H9 (cell line): ENCODE data around the gene OPRL1. TPM values are rescaled to one million over a fixed set of nuclear protein-coding genes. Genes with fewer than 3 reads are reported as not detected.
A peak's percentile ranks its signal among the peaks of the same experiment; 100 is the strongest.

Experiments used
- DNase-seq: peaks from one replicate; pipeline ENCODE4 v3.0.0-alpha.2; 2017
- H2AFZ ChIP-seq: one replicate; pipeline ENCODE4 v1.6.1; 2013; ENCODE audit warnings: mild to moderate bottlenecking, low read length, control low read depth, moderate library complexity
- H2AK5ac ChIP-seq: 2 replicates; pipeline ENCODE4 v1.6.1; 2013; ENCODE audit warnings: low read length, control low read depth, mixed read lengths; ENCODE audit not compliant: insufficient read length
- H2BK120ac ChIP-seq: one replicate; pipeline ENCODE4 v1.6.1; 2013; ENCODE audit warnings: low read depth, mild to moderate bottlenecking, low read length, control low read depth, inconsistent platforms; ENCODE audit not compliant: poor library complexity, severe bottlenecking
- H2BK12ac ChIP-seq: 2 replicates; pipeline ENCODE4 v1.6.1; 2013; ENCODE audit warnings: low read length, control low read depth, mixed read lengths, low read depth; ENCODE audit not compliant: insufficient read length
- H2BK15ac ChIP-seq: 2 replicates; pipeline ENCODE4 v1.6.1; 2013; ENCODE audit warnings: low read depth, low read length, control low read depth
- H2BK20ac ChIP-seq: one replicate; pipeline ENCODE4 v1.6.1; 2013; ENCODE audit warnings: low read depth, mild to moderate bottlenecking, low read length, control low read depth, inconsistent platforms; ENCODE audit not compliant: poor library complexity, severe bottlenecking
- H2BK5ac ChIP-seq: 2 replicates; pipeline ENCODE4 v1.6.1; 2013; ENCODE audit warnings: low read length, control low read depth, mixed read lengths; ENCODE audit not compliant: insufficient read length
- H3K14ac ChIP-seq: 2 replicates; pipeline ENCODE4 v1.6.1; 2013; ENCODE audit warnings: low read length, control low read depth; ENCODE audit not compliant: insufficient read depth
- H3K18ac ChIP-seq: 2 replicates; pipeline ENCODE4 v1.6.1; 2013; ENCODE audit warnings: low read depth, mild to moderate bottlenecking, mixed read lengths, low read length, control low read depth; ENCODE audit not compliant: insufficient read length
- H3K23ac ChIP-seq: 2 replicates; pipeline ENCODE4 v1.6.1; 2013; ENCODE audit warnings: low read length, control low read depth, mixed read lengths, low read depth; ENCODE audit not compliant: insufficient read length
- H3K23me2 ChIP-seq: 2 replicates; pipeline ENCODE4 v1.6.1; 2013; ENCODE audit warnings: low read depth, mild to moderate bottlenecking, mixed read lengths, low read length, control low read depth; ENCODE audit not compliant: insufficient read length, poor library complexity, severe bottlenecking
- H3K27ac ChIP-seq: 2 replicates; pipeline ENCODE4 v1.5.1; 2013; ENCODE audit warnings: low read length, control low read depth, mixed read lengths, low read depth; ENCODE audit not compliant: insufficient read length
- H3K27me3 ChIP-seq: 2 replicates; pipeline ENCODE4 v1.6.1; 2013; ENCODE audit warnings: low read length, control low read depth, inconsistent platforms; ENCODE audit not compliant: insufficient read depth
- H3K4ac ChIP-seq: 2 replicates; pipeline ENCODE4 v1.6.1; 2013; ENCODE audit warnings: low read depth, mild to moderate bottlenecking, control low read depth, inconsistent platforms, low read length, moderate library complexity
- H3K4me1 ChIP-seq: 2 replicates; pipeline ENCODE4 v1.6.1; 2013; ENCODE audit warnings: low read length, control low read depth, inconsistent platforms; ENCODE audit not compliant: insufficient read depth
- H3K4me2 ChIP-seq: 2 replicates; pipeline ENCODE4 v1.6.1; 2013; ENCODE audit warnings: low read length, control low read depth, mixed read lengths; ENCODE audit not compliant: insufficient read length, insufficient read depth
- H3K56ac ChIP-seq: 2 replicates; pipeline ENCODE4 v1.6.1; 2013; ENCODE audit warnings: low read depth, mild to moderate bottlenecking, mixed read lengths, low read length, control low read depth; ENCODE audit not compliant: insufficient read length
- H3K79me1 ChIP-seq: 2 replicates; pipeline ENCODE4 v1.6.1; 2013; ENCODE audit warnings: low read depth, mild to moderate bottlenecking, moderate library complexity, low read length, control low read depth, inconsistent platforms; ENCODE audit not compliant: insufficient read depth, poor library complexity, severe bottlenecking
- H3K79me2 ChIP-seq: 2 replicates; pipeline ENCODE4 v1.6.1; 2013; ENCODE audit warnings: low read length, control low read depth, inconsistent platforms; ENCODE audit not compliant: insufficient read depth
- H3K9ac ChIP-seq: 2 replicates; pipeline ENCODE4 v1.6.1; 2013; ENCODE audit warnings: low read length, control low read depth, mixed read lengths; ENCODE audit not compliant: insufficient read length; ENCODE audit errors: extremely low read depth
- H3K9me3 ChIP-seq: one replicate; pipeline ENCODE4 v1.6.1; 2013; ENCODE audit warnings: low read depth, low read length, inconsistent platforms; ENCODE audit not compliant: control insufficient read depth
- H3T11ph ChIP-seq: one replicate; pipeline ENCODE4 v1.6.1; 2013; ENCODE audit warnings: mild to moderate bottlenecking, low read length, control low read depth, inconsistent platforms
- H4K20me1 ChIP-seq: one replicate; pipeline ENCODE4 v1.6.1; 2013; ENCODE audit not compliant: control insufficient read depth, insufficient read length, insufficient read depth
- H4K5ac ChIP-seq: 2 replicates; pipeline ENCODE4 v1.6.1; 2013; ENCODE audit warnings: low read depth, mild to moderate bottlenecking, mixed read lengths, low read length, control low read depth; ENCODE audit not compliant: insufficient read length
- H4K8ac ChIP-seq: replicated peaks from 2 replicates; pipeline ENCODE4 v1.6.1; 2013; ENCODE audit warnings: low read length, control low read depth, mixed read lengths, low read depth; ENCODE audit not compliant: insufficient read length
- H4K91ac ChIP-seq: 2 replicates; pipeline ENCODE4 v1.6.1; 2013; ENCODE audit warnings: low read depth, mild to moderate bottlenecking, moderate library complexity, mixed read lengths, low read length, control low read depth; ENCODE audit not compliant: insufficient read length
- H3K27ac Mint-ChIP-seq, 3 experiments: 2 replicates in 2 of 3; 3 replicates in 1 of 3; pipeline ENCODE4 v1.8.0; 2020 to 2021; ENCODE audit warnings: mixed read lengths in 3 of 3, mild to moderate bottlenecking in 1 of 3, moderate library complexity in 1 of 3
- H3K27me3 Mint-ChIP-seq: 2 replicates; pipeline ENCODE4 v1.8.0; 2021; ENCODE audit warnings: low read depth, mild to moderate bottlenecking, moderate library complexity, mixed read lengths
- H3K36me3 Mint-ChIP-seq, 3 experiments: 2 replicates in 2 of 3; 3 replicates in 1 of 3; pipeline ENCODE4 v1.8.0; 2020 to 2021; ENCODE audit warnings: low read depth in 3 of 3, mixed read lengths in 3 of 3; ENCODE audit not compliant: insufficient read depth in 1 of 3
- H3K4me1 Mint-ChIP-seq, 2 experiments: 2 replicates each; pipeline ENCODE4 v1.8.0; 2020; ENCODE audit warnings: mixed read lengths in 2 of 2
- H3K4me3 Mint-ChIP-seq, 2 experiments: 2 replicates in 1 of 2; 3 replicates in 1 of 2; pipeline ENCODE4 v1.8.0; 2020 to 2021; ENCODE audit warnings: mild to moderate bottlenecking in 2 of 2, mixed read lengths in 2 of 2, moderate library complexity in 1 of 2
- H3K9me3 Mint-ChIP-seq, 2 experiments: 2 replicates in 1 of 2; 3 replicates in 1 of 2; pipeline ENCODE4 v1.8.0; 2020; ENCODE audit warnings: mild to moderate bottlenecking in 2 of 2, mixed read lengths in 2 of 2, moderate library complexity in 1 of 2
- CTCF ChIP-seq: fragments of 200-600 bp; sonication (generic); conservative IDR thresholded peaks from 3 replicates; pipeline ENCODE4 v1.8.0; 2021; ENCODE audit warnings: antibody characterized with exemption, mild to moderate bottlenecking
- WGBS: extraction: QIAGEN DNeasy Blood & Tissue Kit; methylation state at CpG from one replicate; pipeline ENCODE4 v1.1.7; 2013; ENCODE audit warnings: missing lambda C conversion rate, low lambda C conversion rate, mixed read lengths; ENCODE audit not compliant: insufficient read length; ENCODE audit errors: extremely low coverage; 5-methylcytosine and 5-hydroxymethylcytosine counted together
- total RNA-seq: library from RNA; stranded (reverse); gene quantifications from 2 replicates; pipeline ENCODE4 v1.2.1, GENCODE V29; 2021

The OPRL1 gene
- total RNA-seq, 1 experiment from 2014 or later: 0.90 TPM

GRCh38 chr20:64109831-64110391, 30.0 kb downstream of the OPRL1 start:
- H3K4me1 ChIP-seq: no peaks in the 10 kb centered on the region
- no peak overlapping the region for H3T11ph ChIP-seq
- no peak overlapping the region for H3K56ac ChIP-seq
- TF ChIP-seq CTCF: no peak
- no peak overlapping the region for H3K4me3 Mint-ChIP-seq
- no peak overlapping the region for H2BK20ac ChIP-seq
- H2BK15ac ChIP-seq: no peak overlapping the region
- H3K27ac Mint-ChIP-seq: peak overlapping the region in 1 of 3 experiments; percentile 52; a peak in 2 of 7 replicates
- no peak overlapping the region for H2AFZ ChIP-seq
- no peak overlapping the region for H3K27ac ChIP-seq
- H2BK120ac ChIP-seq: no peak overlapping the region
- no peak overlapping the region for H3K4ac ChIP-seq
- no peaks in the 10 kb centered on the region for H3K79me2 ChIP-seq
- peaks cover 0 to 3% of the 10 kb centered on the region in 2 experiments; a peak in 2 of 4 replicates for H3K4me1 Mint-ChIP-seq
- H3K18ac ChIP-seq: no peak overlapping the region
- no peaks in the 10 kb centered on the region for H3K9me3 Mint-ChIP-seq
- no peak overlapping the region for H3K23ac ChIP-seq
- H4K8ac ChIP-seq: no peak overlapping the region
- H3K27me3 ChIP-seq: no peaks in the 10 kb centered on the region
- no peak overlapping the region for H4K5ac ChIP-seq
- H3K4me2 ChIP-seq: no peak overlapping the region
- no peak overlapping the region for H2BK5ac ChIP-seq
- no peaks in the 10 kb centered on the region for H3K9me3 ChIP-seq
- DNase-seq: no peak
- no peak overlapping the region for H2AK5ac ChIP-seq
- H4K91ac ChIP-seq: no peak overlapping the region
- H3K9ac ChIP-seq: no peak overlapping the region
- H3K14ac ChIP-seq: no peak overlapping the region
- no peaks in the 10 kb centered on the region for H3K79me1 ChIP-seq
- H4K20me1 ChIP-seq: no peaks in the 10 kb centered on the region
- H2BK12ac ChIP-seq: no peak overlapping the region
- WGBS: no CpG with 5 or more reads among the region's 16 CpGs
- H3K36me3 Mint-ChIP-seq: no peaks in the 10 kb centered on the region
- no peaks in the 10 kb centered on the region for H3K23me2 ChIP-seq
- H3K27me3 Mint-ChIP-seq: peaks cover 7% of the 10 kb centered on the region
